GM19043 (cell line): ENCODE results near the gene HSBP1.
A peak's percentile ranks its signal among the peaks of the same experiment; 100 is the strongest.

Experiments
- ATAC-seq: cut with Tn5 transposase; IDR thresholded peaks from one replicate; pipeline ENCODE4 v1.9.1; 2021; ENCODE audit warnings: low read depth; ENCODE audit not compliant: unreplicated experiment

Gene HSBP1

GRCh38 chr16:83802554-83803205 is 5.1 kb upstream of the HSBP1 start:
- ATAC-seq: no peak

- no peak for ATAC-seq
Measured at GRCh38 chr16:83803811-83804210, 4.0 kb upstream of the HSBP1 start.

GRCh38 chr16:83804366-83804765 is 3.4 kb upstream of the HSBP1 start:
- no peak for ATAC-seq

GRCh38 chr16:83806036-83806435 is 1.7 kb upstream of the HSBP1 start:
- no peak for ATAC-seq

- ATAC-seq: no peak
Measured at GRCh38 chr16:83806731-83807130, 1.0 kb upstream of the HSBP1 start.

- ATAC-seq: no peak
Measured at GRCh38 chr16:83807327-83807709, 460 bp upstream of the HSBP1 start.

- no peak for ATAC-seq
Measured at GRCh38 chr16:83808573-83809014, 816 bp downstream of the HSBP1 start.

- ATAC-seq: no peak
Measured at GRCh38 chr16:83809092-83809491, 1.3 kb downstream of the HSBP1 start.

GRCh38 chr16:83810901-83811300 is 3.1 kb downstream of the HSBP1 start:
- no peak for ATAC-seq

- no peak for ATAC-seq
Measured at GRCh38 chr16:83813823-83814658, 6.3 kb downstream of the HSBP1 start.

GRCh38 chr16:83814659-83814985 is 6.8 kb downstream of the HSBP1 start:
- no peak for ATAC-seq

- ATAC-seq: no peak
Measured at GRCh38 chr16:83817022-83817421, 9.2 kb downstream of the HSBP1 start.

GRCh38 chr16:83818276-83818675 is 10.5 kb downstream of the HSBP1 start:
- no peak for ATAC-seq

- no peak for ATAC-seq
Measured at GRCh38 chr16:83819361-83819760, 11.6 kb downstream of the HSBP1 start.

- ATAC-seq: peak; percentile 75
Measured at GRCh38 chr16:83826146-83826913, 18.6 kb downstream of the HSBP1 start.

- ATAC-seq: no peak
Measured at GRCh38 chr16:83830091-83830768, 22.5 kb downstream of the HSBP1 start.

- no peak for ATAC-seq
Measured at GRCh38 chr16:83830769-83831455, 23.1 kb downstream of the HSBP1 start.

- no peak for ATAC-seq
Measured at GRCh38 chr16:83831456-83831987, 23.7 kb downstream of the HSBP1 start.

- ATAC-seq: no peak
Measured at GRCh38 chr16:83833921-83834320, 26.1 kb downstream of the HSBP1 start.
